IMR-90 (cell line): Measurements from ENCODE around the gene MAP7D1. TPM values are rescaled to one million over a fixed set of nuclear protein-coding genes. Genes with fewer than 3 reads are reported as not detected.

Experiments used
- ATAC-seq: fragments of 200-7000 bp; cut with Tn5 transposase; 2 replicates; pipeline ENCODE4 v1.9.1; 2020; ENCODE audit warnings: low read depth, mild to moderate bottlenecking, moderate library complexity
- BruUV-seq: library from RNA; stranded (reverse); fragments of 400-500 nt; replicated peaks from 2 replicates; lab custom pipeline; 2021; lab: Mats Ljungman, UMichigan
- CTCF ChIA-PET: fragments of 300-600 bp; formaldehyde crosslinking; extraction: SDS; loops from one replicate; lab custom pipeline; 2021; ENCODE audit warnings: antibody characterized with exemption; lab: Yijun Ruan, JAX
- POLR2A ChIA-PET: fragments of 300-600 bp; sonication (Branson Sonifier 250); formaldehyde crosslinking; loops from one replicate; lab custom pipeline; 2022; ENCODE audit warnings: antibody characterized with exemption; ENCODE audit not compliant: unreplicated experiment; lab: Charles Lee
- DNase-seq: peaks from one replicate; pipeline ENCODE4 v3.0.0; 2013
- H2AFZ ChIP-seq: replicated peaks from 2 replicates; pipeline ENCODE3; 2013; ENCODE audit warnings: low read length, mild to moderate bottlenecking; ENCODE audit not compliant: poor library complexity
- H2AK5ac ChIP-seq: 2 replicates; pipeline ENCODE4 v1.6.1; 2013; ENCODE audit warnings: low read depth, low read length, inconsistent platforms
- H2AK9ac ChIP-seq: replicated peaks from 2 replicates; pipeline ENCODE3; 2013; ENCODE audit warnings: mild to moderate bottlenecking, low read depth, low read length, moderate library complexity; ENCODE audit not compliant: poor library complexity
- H2BK120ac ChIP-seq: 2 replicates; pipeline ENCODE4 v1.6.1; 2013; ENCODE audit warnings: low read depth, low read length, inconsistent platforms
- H2BK15ac ChIP-seq: 3 replicates; pipeline ENCODE4 v1.6.1; 2013; ENCODE audit warnings: low read depth, low read length, inconsistent platforms
- H2BK20ac ChIP-seq: 2 replicates; pipeline ENCODE4 v1.6.1; 2013; ENCODE audit warnings: low read depth, mild to moderate bottlenecking, inconsistent platforms, low read length, moderate library complexity
- H2BK5ac ChIP-seq: 2 replicates; pipeline ENCODE4 v1.6.1; 2013; ENCODE audit warnings: mild to moderate bottlenecking, low read depth, low read length, inconsistent platforms; ENCODE audit not compliant: poor library complexity, severe bottlenecking
- H3K14ac ChIP-seq: replicated peaks from 2 replicates; pipeline ENCODE4 v1.6.1; 2013; ENCODE audit warnings: low read depth, low read length, inconsistent platforms
- H3K18ac ChIP-seq: 2 replicates; pipeline ENCODE4 v1.6.1; 2013; ENCODE audit warnings: low read depth, low read length, control low read depth
- H3K23ac ChIP-seq: 2 replicates; pipeline ENCODE4 v1.6.1; 2013; ENCODE audit warnings: low read depth, low read length, inconsistent platforms
- H3K27ac ChIP-seq: 2 replicates; pipeline ENCODE4 v1.5.1; 2013; ENCODE audit warnings: mild to moderate bottlenecking, control low read depth, low read length; ENCODE audit not compliant: insufficient read depth
- H3K27me3 ChIP-seq: 2 replicates; pipeline ENCODE4 v1.6.1; 2013; ENCODE audit warnings: low read length; ENCODE audit not compliant: control insufficient read depth, insufficient read depth
- H3K36me3 ChIP-seq: 2 replicates; pipeline ENCODE4 v1.6.1; 2013; ENCODE audit warnings: low read length, mixed read lengths; ENCODE audit not compliant: control insufficient read depth, insufficient read depth
- H3K4ac ChIP-seq: 2 replicates; pipeline ENCODE4 v1.6.1; 2013; ENCODE audit warnings: low read depth, low read length, inconsistent platforms
- H3K4me1 ChIP-seq: 2 replicates; pipeline ENCODE4 v1.6.1; 2013; ENCODE audit warnings: low read length, mixed read lengths; ENCODE audit not compliant: control insufficient read depth, insufficient read depth
- H3K4me2 ChIP-seq: 2 replicates; pipeline ENCODE4 v1.6.1; 2013; ENCODE audit warnings: low read depth, mild to moderate bottlenecking, control low read depth, low read length, moderate library complexity
- H3K4me3 ChIP-seq: 2 replicates; pipeline ENCODE4 v1.5.1; 2013; ENCODE audit warnings: low read depth, mild to moderate bottlenecking, control low read depth, low read length, moderate library complexity; ENCODE audit not compliant: insufficient read depth
- H3K56ac ChIP-seq: 2 replicates; pipeline ENCODE4 v1.6.1; 2013; ENCODE audit warnings: low read length, inconsistent platforms; ENCODE audit not compliant: insufficient read depth; ENCODE audit errors: extremely low read depth
- H3K79me1 ChIP-seq, 2 experiments: 2 replicates each; pipeline ENCODE4 v1.6.1; 2013; ENCODE audit warnings: low read length in 2 of 2, inconsistent platforms in 1 of 2, low read depth in 1 of 2
- H3K9ac ChIP-seq: 2 replicates; pipeline ENCODE4 v1.6.1; 2013; ENCODE audit warnings: low read depth, low read length, control low read depth
- H3K9me1 ChIP-seq: 2 replicates; pipeline ENCODE4 v1.6.1; 2013; ENCODE audit warnings: low read length, inconsistent platforms; ENCODE audit not compliant: insufficient read depth
- H3K9me3 ChIP-seq: 2 replicates; pipeline ENCODE4 v1.6.1; 2013; ENCODE audit warnings: low read length; ENCODE audit not compliant: control insufficient read depth, insufficient read depth
- H4K20me1 ChIP-seq: 2 replicates; pipeline ENCODE4 v1.6.1; 2013; ENCODE audit warnings: low read length, inconsistent platforms; ENCODE audit not compliant: insufficient read depth
- H4K5ac ChIP-seq: 2 replicates; pipeline ENCODE4 v1.6.1; 2013; ENCODE audit warnings: mild to moderate bottlenecking, low read depth, low read length, control low read depth
- H4K8ac ChIP-seq, 2 experiments: 2 replicates each; pipeline ENCODE4 v1.6.1; 2013; ENCODE audit warnings: low read depth in 2 of 2, low read length in 2 of 2, control low read depth in 1 of 2, inconsistent platforms in 1 of 2
- H4K91ac ChIP-seq: 2 replicates; pipeline ENCODE4 v1.6.1; 2013; ENCODE audit warnings: low read depth, low read length, inconsistent platforms; ENCODE audit not compliant: insufficient read depth
- CEBPB ChIP-seq: IDR thresholded peaks from 2 replicates; pipeline ENCODE4 v1.6.1; 2012; ENCODE audit warnings: low read depth, low read length, improper control_type of control experiment
- FOS ChIP-seq: fragments of 150-350 bp; IDR thresholded peaks from 2 replicates; pipeline ENCODE4 v1.6.1; 2016; ENCODE audit warnings: low read depth, low read length
- MAFK ChIP-seq: IDR thresholded peaks from 2 replicates; pipeline ENCODE4 v1.6.1; 2012; ENCODE audit warnings: low read depth, low read length, improper control_type of control experiment
- MAZ ChIP-seq: IDR thresholded peaks from 2 replicates; pipeline ENCODE4 v1.6.1; 2012; ENCODE audit warnings: low read depth, mild to moderate bottlenecking, low read length, improper control_type of control experiment, moderate library complexity, borderline replicate concordance
- MXI1 ChIP-seq: IDR thresholded peaks from 2 replicates; pipeline ENCODE4 v1.6.1; 2012; ENCODE audit warnings: low read depth, mild to moderate bottlenecking, low read length, moderate library complexity, borderline replicate concordance
- NFE2L2 ChIP-seq: fragments of 150-350 bp; IDR thresholded peaks from 2 replicates; pipeline ENCODE4 v1.6.1; 2016; ENCODE audit warnings: low read depth, mild to moderate bottlenecking, low read length
- POLR2A ChIP-seq: IDR thresholded peaks from 2 replicates; pipeline ENCODE4 v1.6.1; 2012; ENCODE audit warnings: mild to moderate bottlenecking, low read depth, low read length
- RAD21 ChIP-seq: IDR thresholded peaks from 2 replicates; pipeline ENCODE4 v1.6.1; 2012; ENCODE audit warnings: low read length, improper control_type of control experiment
- RCOR1 ChIP-seq: IDR thresholded peaks from 2 replicates; pipeline ENCODE4 v1.6.1; 2012; ENCODE audit warnings: mild to moderate bottlenecking, low read length, improper control_type of control experiment; ENCODE audit not compliant: insufficient replicate concordance
- RFX5 ChIP-seq: IDR thresholded peaks from 2 replicates; pipeline ENCODE4 v1.8.0; 2012; ENCODE audit warnings: low read depth, mild to moderate bottlenecking, low read length, moderate library complexity
- SMC3 ChIP-seq: fragments of 150-350 bp; IDR thresholded peaks from 2 replicates; pipeline ENCODE4 v1.6.1; 2016; ENCODE audit warnings: low read depth, mild to moderate bottlenecking, antibody characterized with exemption, low read length, moderate library complexity
- WGBS, 2 experiments: methylation state at CpG; one replicate each; pipeline versions ENCODE4 v1.1.5 to v1.1.7; 2013; ENCODE audit warnings: missing lambda C conversion rate in 2 of 2; ENCODE audit not compliant: insufficient read length in 1 of 2; ENCODE audit errors: extremely low coverage in 2 of 2; 5-methylcytosine and 5-hydroxymethylcytosine counted together
- dilution Hi-C: fragments of 300-500 bp; cut with HindIII; formaldehyde crosslinking; loops from one replicate; pipeline ENCODE4 v1.14.3; 2018; ENCODE audit warnings: low sequenced_read_pairs; ENCODE audit not compliant: unreplicated experiment
- in situ Hi-C: fragments of 300-500 bp; cut with MboI; formaldehyde crosslinking; loops from 3 replicates; pipeline ENCODE4 v1.14.3; 2019; ENCODE audit warnings: low sequenced_read_pairs, inconsistent platforms, mixed read lengths
- intact Hi-C: fragments of 100-400 bp; cut with micrococcal nuclease; formaldehyde crosslinking; loops from 2 replicates; pipeline ENCODE4 v1.10.0; 2022
- polyA plus RNA-seq, 3 experiments: library from polyadenylated mRNA; depleted of rRNA; stranded (reverse); fragments of >200 nt; gene quantifications; 2 replicates each; pipeline ENCODE4 v1.2.3, GENCODE V29; 2012; ENCODE audit warnings: low replicate concordance in 1 of 3
- total RNA-seq: library from RNA; depleted of rRNA; stranded (reverse); fragments of >200 nt; gene quantifications from 2 replicates; pipeline ENCODE4 v1.2.3, GENCODE V29; 2012
- TF ChIP-seq, protein P1 (sequence below): fragments of 150-350 bp; IDR thresholded peaks from 2 replicates; pipeline ENCODE4 v1.6.1; 2016; ENCODE audit warnings: low read depth, mild to moderate bottlenecking, low read length, moderate library complexity, borderline replicate concordance
- TF ChIP-seq, protein P2 (sequence below): fragments of 150-350 bp; IDR thresholded peaks from 2 replicates; pipeline ENCODE4 v1.6.1; 2017; ENCODE audit warnings: mild to moderate bottlenecking, antibody characterized with exemption, low read length, low read depth

Gene MAP7D1
- total and polyA plus RNA-seq, 2 of the 4 experiments (the other 2 are of a cell fraction): 32.3 to 81.9 TPM

DNA sequence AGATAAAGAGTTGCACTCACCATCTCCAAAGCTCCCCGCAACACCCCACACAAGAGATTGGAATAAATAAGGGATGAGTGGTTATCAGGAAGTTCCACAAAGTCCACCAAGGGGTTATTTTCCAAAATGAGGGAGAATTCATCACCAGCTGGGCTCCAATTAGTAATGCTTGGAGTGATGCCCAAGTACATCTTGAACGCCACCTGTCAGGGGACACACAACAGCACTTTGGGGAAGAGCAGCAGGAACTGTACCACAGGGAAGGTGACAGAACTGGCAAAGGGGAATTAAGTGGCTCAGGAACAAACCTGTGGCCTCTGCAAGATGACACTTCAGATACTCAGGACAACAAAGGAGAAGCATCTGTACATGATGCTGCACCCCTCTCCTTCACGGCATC, 18.2 kb upstream of the MAP7D1 start:
- no peak overlapping the region for H2AFZ ChIP-seq
- no peak overlapping the region for H4K5ac ChIP-seq
- H3K18ac ChIP-seq: no peak overlapping the region
- H4K91ac ChIP-seq: no peak overlapping the region
- peaks cover 35% of the 10 kb centered on the region for H3K9me1 ChIP-seq
- ChIA-PET POLR2A (interaction anchor here (0.5 kb wide), 1 partner anchor 172 kb away, joined by 14 read pairs; no protein-coding TSS in a partner anchor), CTCF (no interaction called here)
- H2BK20ac ChIP-seq: no peak overlapping the region
- no peak overlapping the region for H3K56ac ChIP-seq
- no peaks in the 10 kb centered on the region for H3K27me3 ChIP-seq
- TF ChIP-seq RCOR1: no peak
- no peak for TF ChIP-seq NFE2L2
- TF ChIP-seq MAZ: no peak
- no peak for TF ChIP-seq RFX5
- TF ChIP-seq, protein P1, sequence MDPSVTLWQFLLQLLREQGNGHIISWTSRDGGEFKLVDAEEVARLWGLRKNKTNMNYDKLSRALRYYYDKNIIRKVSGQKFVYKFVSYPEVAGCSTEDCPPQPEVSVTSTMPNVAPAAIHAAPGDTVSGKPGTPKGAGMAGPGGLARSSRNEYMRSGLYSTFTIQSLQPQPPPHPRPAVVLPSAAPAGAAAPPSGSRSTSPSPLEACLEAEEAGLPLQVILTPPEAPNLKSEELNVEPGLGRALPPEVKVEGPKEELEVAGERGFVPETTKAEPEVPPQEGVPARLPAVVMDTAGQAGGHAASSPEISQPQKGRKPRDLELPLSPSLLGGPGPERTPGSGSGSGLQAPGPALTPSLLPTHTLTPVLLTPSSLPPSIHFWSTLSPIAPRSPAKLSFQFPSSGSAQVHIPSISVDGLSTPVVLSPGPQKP: no peak
- no peak for TF ChIP-seq MAFK
- no peak for TF ChIP-seq CEBPB
- TF ChIP-seq MXI1: no peak
- TF ChIP-seq, protein P2, sequence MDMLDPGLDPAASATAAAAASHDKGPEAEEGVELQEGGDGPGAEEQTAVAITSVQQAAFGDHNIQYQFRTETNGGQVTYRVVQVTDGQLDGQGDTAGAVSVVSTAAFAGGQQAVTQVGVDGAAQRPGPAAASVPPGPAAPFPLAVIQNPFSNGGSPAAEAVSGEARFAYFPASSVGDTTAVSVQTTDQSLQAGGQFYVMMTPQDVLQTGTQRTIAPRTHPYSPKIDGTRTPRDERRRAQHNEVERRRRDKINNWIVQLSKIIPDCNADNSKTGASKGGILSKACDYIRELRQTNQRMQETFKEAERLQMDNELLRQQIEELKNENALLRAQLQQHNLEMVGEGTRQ: no peak
- no peak for TF ChIP-seq FOS
- TF ChIP-seq POLR2A: no peak
- TF ChIP-seq RAD21: no peak
- TF ChIP-seq SMC3: no peak
- no peak overlapping the region for H3K4ac ChIP-seq
- H3K79me1 ChIP-seq: peaks cover 15 to 58% of the 10 kb centered on the region in 2 experiments; a peak in 3 of 4 replicates
- ATAC-seq (no peak), DNase-seq (no peak)
- H3K14ac ChIP-seq: no peak overlapping the region
- no peak overlapping the region for H2AK9ac ChIP-seq
- in situ Hi-C loops (no loop called here), dilution Hi-C loops (no loop called here), intact Hi-C loops (no loop called here)
- no peak overlapping the region for H3K23ac ChIP-seq
- no peak overlapping the region for H3K27ac ChIP-seq
- no peak overlapping the region for H3K4me2 ChIP-seq
- WGBS, 2 experiments: 100% methylated on average over 1 of the region's 3 CpGs; no CpG with 5 or more reads in 1 of the 2 experiments
- no TSS peak for BruUV-seq
- H3K36me3 ChIP-seq: peaks cover 19% of the 10 kb centered on the region
- H2BK15ac ChIP-seq: no peak overlapping the region
- no peak overlapping the region for H3K4me3 ChIP-seq
- H4K20me1 ChIP-seq: peaks cover 4% of the 10 kb centered on the region; the same call in 1 of the 2 replicates
- no peak overlapping the region for H2BK5ac ChIP-seq
- 0 out of 4 replicates have a peak overlapping the region, but pooled peaks of 1 of the 2 experiments have one; percentile 3 for H4K8ac ChIP-seq
- no peaks in the 10 kb centered on the region for H3K9me3 ChIP-seq
- no peak overlapping the region for H2BK120ac ChIP-seq
- H3K4me1 ChIP-seq: peaks cover 26% of the 10 kb centered on the region
- H2AK5ac ChIP-seq: 0 out of 2 replicates have a peak overlapping the region, but pooled peaks have one; percentile 13
- H3K9ac ChIP-seq: no peak overlapping the region
